HG02759 (cell line): ENCODE data around the gene CREB5.
A peak's percentile ranks its signal among the peaks of the same experiment; 100 is the strongest.

Experiments used
- ATAC-seq: cut with Tn5 transposase; IDR thresholded peaks from one replicate; pipeline ENCODE4 v1.9.1; 2021; ENCODE audit warnings: mild to moderate bottlenecking, moderate library complexity; ENCODE audit not compliant: unreplicated experiment

CREB5 gene

GRCh38 chr7:28406192-28406591 is 6.1 kb upstream of the CREB5 start:
- no peak for ATAC-seq

- ATAC-seq: no peak
Measured at GRCh38 chr7:28407651-28408050, 4.7 kb upstream of the CREB5 start.

GRCh38 chr7:28408105-28408959 is 4.0 kb upstream of the CREB5 start:
- no peak for ATAC-seq

GRCh38 chr7:28408960-28409715 is 3.2 kb upstream of the CREB5 start:
- ATAC-seq: peak; percentile 49

GRCh38 chr7:28409716-28410627 is 2.3 kb upstream of the CREB5 start:
- peak; percentile 25 for ATAC-seq

- ATAC-seq: no peak
Measured at GRCh38 chr7:28410628-28411531, 1.4 kb upstream of the CREB5 start.

- no peak for ATAC-seq
Measured at GRCh38 chr7:28413011-28413410, 693 bp downstream of the CREB5 start.

- no peak for ATAC-seq
Measured at GRCh38 chr7:28414453-28414852, 2.1 kb downstream of the CREB5 start.

- no peak for ATAC-seq
Measured at GRCh38 chr7:28417321-28417940, 5.1 kb downstream of the CREB5 start.

GRCh38 chr7:28418311-28418710 is 6.0 kb downstream of the CREB5 start:
- ATAC-seq: no peak

GRCh38 chr7:28418966-28419365 is 6.6 kb downstream of the CREB5 start:
- ATAC-seq: no peak

- no peak for ATAC-seq
Measured at GRCh38 chr7:28419716-28420115, 7.4 kb downstream of the CREB5 start.

- no peak for ATAC-seq
Measured at GRCh38 chr7:28423112-28423511, 10.8 kb downstream of the CREB5 start.

GRCh38 chr7:28423918-28424514 is 11.7 kb downstream of the CREB5 start:
- no peak for ATAC-seq

GRCh38 chr7:28425496-28425895 is 13.2 kb downstream of the CREB5 start:
- ATAC-seq: no peak

GRCh38 chr7:28427236-28427635 is 14.9 kb downstream of the CREB5 start:
- ATAC-seq: no peak

- no peak for ATAC-seq
Measured at GRCh38 chr7:28430616-28431015, 18.3 kb downstream of the CREB5 start.

GRCh38 chr7:28432105-28432504 is 19.8 kb downstream of the CREB5 start:
- no peak for ATAC-seq

- no peak for ATAC-seq
Measured at GRCh38 chr7:28433039-28433438, 20.7 kb downstream of the CREB5 start.
